Endodermal cell (in vitro differentiated cells): Measurements from ENCODE around the gene HS3ST3B1. TPM values are rescaled to one million over a fixed set of nuclear protein-coding genes. Genes with fewer than 3 reads are reported as not detected.

Experiments
- DNase-seq: peaks from one replicate; pipeline ENCODE4 v3.0.0-alpha.2; 2017
- H3K27ac ChIP-seq: 2 replicates; pipeline ENCODE4 v1.5.1; 2013; ENCODE audit warnings: mild to moderate bottlenecking, low read depth, low read length, moderate library complexity
- H3K27me3 ChIP-seq: 2 replicates; pipeline ENCODE4 v1.6.1; 2013; ENCODE audit warnings: mild to moderate bottlenecking, low read length, moderate library complexity; ENCODE audit not compliant: insufficient read depth, control insufficient read depth, poor library complexity, severe bottlenecking
- H3K36me3 ChIP-seq: 2 replicates; pipeline ENCODE4 v1.7.0; 2013; ENCODE audit warnings: mild to moderate bottlenecking, low read length, moderate library complexity; ENCODE audit not compliant: control insufficient read depth, insufficient read depth
- H3K4me1 ChIP-seq: one replicate; pipeline ENCODE4 v1.7.0; 2013; ENCODE audit warnings: low read length; ENCODE audit not compliant: control insufficient read depth, insufficient read depth
- H3K4me3 ChIP-seq: 2 replicates; pipeline ENCODE4 v1.5.1; 2013; ENCODE audit warnings: mild to moderate bottlenecking, low read length, moderate library complexity
- H3K9ac ChIP-seq: 2 replicates; pipeline ENCODE4 v1.6.1; 2013; ENCODE audit warnings: mild to moderate bottlenecking, low read length, moderate library complexity; ENCODE audit not compliant: poor library complexity, severe bottlenecking; ENCODE audit errors: extremely low read depth
- H3K9me3 ChIP-seq: 2 replicates; pipeline ENCODE4 v1.6.1; 2013; ENCODE audit warnings: mild to moderate bottlenecking, low read length, moderate library complexity; ENCODE audit not compliant: control insufficient read depth
- H3K27ac Mint-ChIP-seq: 2 replicates; pipeline ENCODE4 v1.8.0; 2020; ENCODE audit warnings: mixed read lengths
- H3K27me3 Mint-ChIP-seq: 2 replicates; pipeline ENCODE4 v1.8.0; 2021; ENCODE audit warnings: mild to moderate bottlenecking, mixed read lengths; ENCODE audit not compliant: insufficient read depth
- H3K36me3 Mint-ChIP-seq: 2 replicates; pipeline ENCODE4 v1.8.0; 2020; ENCODE audit warnings: low read depth, mixed read lengths
- H3K4me1 Mint-ChIP-seq: 2 replicates; pipeline ENCODE4 v1.8.0; 2020; ENCODE audit warnings: mixed read lengths
- H3K4me3 Mint-ChIP-seq: 2 replicates; pipeline ENCODE4 v1.8.0; 2020; ENCODE audit warnings: mild to moderate bottlenecking, moderate library complexity, mixed read lengths
- H3K9me3 Mint-ChIP-seq: 2 replicates; pipeline ENCODE4 v1.8.0; 2020; ENCODE audit warnings: mild to moderate bottlenecking, mixed read lengths
- CTCF ChIP-seq: fragments of 200-600 bp; sonication (generic); conservative IDR thresholded peaks from 2 replicates; pipeline ENCODE4 v1.5.0; 2021; ENCODE audit warnings: antibody characterized with exemption, mild to moderate bottlenecking
- WGBS, 2 experiments: methylation state at CpG; one replicate each; pipeline versions ENCODE4 v1.1.5 to v1.1.7; 2013; ENCODE audit warnings: missing lambda C conversion rate in 2 of 2, mixed read lengths in 1 of 2; ENCODE audit not compliant: insufficient coverage in 1 of 2, insufficient read length in 1 of 2; 5-methylcytosine and 5-hydroxymethylcytosine counted together
- total RNA-seq, 2 donors: library from RNA; stranded (reverse); fragmentation: NEBNext Ultra II Directional in 1 of 2; extraction: Animal tissue kit (Norgen Biotek cat#: 25700) in 1 of 2; gene quantifications; 2 replicates in 1 of 2; 3 replicates in 1 of 2; pipeline ENCODE4 v1.2.1, GENCODE V29; 2021

Gene HS3ST3B1
- total RNA-seq, 2 donors from 2014 or later: 5.6 to 6.9 TPM

GRCh38 chr17:14302431-14303099, 1.7 kb downstream of the HS3ST3B1 start:
- Mint-ChIP-seq H3K27me3 (peaks cover 78% of the 10 kb centered on the region), H3K27ac (no peak overlapping the region), H3K9me3 (no peaks in the 10 kb centered on the region), H3K36me3 (no peaks in the 10 kb centered on the region), H3K4me1 (peaks cover 50% of the 10 kb centered on the region), H3K4me3 (peak overlapping the region; percentile 65)
- peak overlapping the region; percentile 47 for H3K9ac ChIP-seq
- no peak overlapping the region for H3K27ac ChIP-seq
- peak overlapping the region; percentile 92 for H3K4me3 ChIP-seq
- H3K27me3 ChIP-seq: peaks cover 48% of the 10 kb centered on the region
- no peaks in the 10 kb centered on the region for H3K9me3 ChIP-seq
- no peaks in the 10 kb centered on the region for H3K36me3 ChIP-seq
- peaks cover 6% of the 10 kb centered on the region for H3K4me1 ChIP-seq
- TF ChIP-seq CTCF: peak; percentile 96
- peak; percentile 96 for DNase-seq
- WGBS, 2 experiments: 0% methylated on average over 27 to 64 of the region's 64 CpGs

GRCh38 chr17:14303343-14304221, 2.7 kb downstream of the HS3ST3B1 start:
- Histone ChIP-seq H3K27ac (no peak overlapping the region), H3K27me3 (peaks cover 38% of the 10 kb centered on the region), H3K9me3 (no peaks in the 10 kb centered on the region), H3K36me3 (no peaks in the 10 kb centered on the region), H3K4me3 (peak overlapping the region; percentile 92), H3K4me1 (peaks cover 7% of the 10 kb centered on the region), H3K9ac (peak overlapping the region; percentile 41)
- TF ChIP-seq CTCF: no peak
- Mint-ChIP-seq H3K27me3 (peaks cover 74% of the 10 kb centered on the region), H3K4me1 (peaks cover 50% of the 10 kb centered on the region), H3K27ac (peak overlapping the region; percentile 16), H3K9me3 (no peaks in the 10 kb centered on the region), H3K36me3 (no peaks in the 10 kb centered on the region), H3K4me3 (peak overlapping the region; percentile 65)
- DNase-seq: peak; percentile 84
- WGBS, 2 experiments: 1 to 2% methylated on average over 9 to 52 of the region's 56 CpGs

GRCh38 chr17:14304222-14304772, 3.4 kb downstream of the HS3ST3B1 start:
- H3K27ac ChIP-seq: no peak overlapping the region
- Mint-ChIP-seq H3K4me3 (peak overlapping the region; percentile 65), H3K27ac (no peak overlapping the region), H3K4me1 (peaks cover 44% of the 10 kb centered on the region), H3K27me3 (peaks cover 68% of the 10 kb centered on the region), H3K9me3 (no peaks in the 10 kb centered on the region), H3K36me3 (no peaks in the 10 kb centered on the region)
- peak; percentile 62 for DNase-seq
- H3K4me3 ChIP-seq: peak overlapping the region; percentile 92
- peaks cover 30% of the 10 kb centered on the region for H3K27me3 ChIP-seq
- H3K4me1 ChIP-seq: peaks cover 11% of the 10 kb centered on the region
- TF ChIP-seq CTCF: no peak
- H3K9me3 ChIP-seq: no peaks in the 10 kb centered on the region
- 11 to 12% methylated on average over 14 to 21 of the region's 21 CpGs for WGBS, 2 experiments
- H3K9ac ChIP-seq: peak overlapping the region; percentile 41
- no peaks in the 10 kb centered on the region for H3K36me3 ChIP-seq
